ENCODE data around the gene PITPNC1. TPM values are rescaled to one million over a fixed set of nuclear protein-coding genes. Genes with fewer than 3 reads are reported as not detected.

PITPNC1 gene
- polyA plus RNA-seq, 1 of the 3 experiments (the other 2 are of a cell fraction): 18.4 TPM

- Histone ChIP-seq H3K36me3 (replicated peaks in 1 of 2; ENCODE audit: control insufficient read depth in 1 of 2, insufficient read depth in 2 of 2, low read length in 1 of 2) (no peaks in the 10 kb centered on the region), H3K27me3 (ENCODE audit: insufficient read depth) (no peaks in the 10 kb centered on the region), H3K4me1 (ENCODE audit: control insufficient read depth in 1 of 2, insufficient read depth in 2 of 2, low read depth in 1 of 2, low read length in 1 of 2) (peaks cover 0 to 3% of the 10 kb centered on the region in 2 experiments; a peak in 1 of 4 replicates), H3K9ac (no peak overlapping the region), H4K20me1 (ENCODE audit: insufficient read depth) (no peaks in the 10 kb centered on the region), H3K4me3 (ENCODE audit: low read depth in 2 of 2, low read length in 1 of 2) (no peak overlapping the region), H3K9me2 (no peaks in the 10 kb centered on the region), H3K4me2 (no peak overlapping the region), H2AFZ (ENCODE audit: low read depth) (no peak overlapping the region), H3F3A (replicated peaks; ENCODE audit: insufficient read depth) (no peaks in the 10 kb centered on the region), H3K27ac (ENCODE audit: low read depth in 2 of 2, low read length in 1 of 2) (no peak overlapping the region), H3K9me3 (no peaks in the 10 kb centered on the region), H3K79me2 (ENCODE audit: insufficient read depth) (no peaks in the 10 kb centered on the region)
- ChIA-PET POLR2A (no interaction called here), CTCF (interaction anchor here (0.7 to 1.4 kb wide), 5 partner anchors 8 to 241 kb away, joined by 3 to 5 read pairs (median 3); no protein-coding TSS in a partner anchor)
- WGBS (ENCODE audit: low lambda C conversion rate): 96% methylated on average over 7 of the region's 7 CpGs
- TF ChIP-seq, protein P1, sequence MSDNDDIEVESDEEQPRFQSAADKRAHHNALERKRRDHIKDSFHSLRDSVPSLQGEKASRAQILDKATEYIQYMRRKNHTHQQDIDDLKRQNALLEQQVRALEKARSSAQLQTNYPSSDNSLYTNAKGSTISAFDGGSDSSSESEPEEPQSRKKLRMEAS (IDR thresholded peaks at IDR 0.05; ENCODE audit: low read depth): no peak
- TF ChIP-seq CTCF (IDR thresholded peaks at IDR 0.05) (no peak), TAF1 (IDR thresholded peaks at IDR 0.05; ENCODE audit: borderline replicate concordance, low read depth, low read length) (no peak)
- TF ChIP-seq, protein P2, sequence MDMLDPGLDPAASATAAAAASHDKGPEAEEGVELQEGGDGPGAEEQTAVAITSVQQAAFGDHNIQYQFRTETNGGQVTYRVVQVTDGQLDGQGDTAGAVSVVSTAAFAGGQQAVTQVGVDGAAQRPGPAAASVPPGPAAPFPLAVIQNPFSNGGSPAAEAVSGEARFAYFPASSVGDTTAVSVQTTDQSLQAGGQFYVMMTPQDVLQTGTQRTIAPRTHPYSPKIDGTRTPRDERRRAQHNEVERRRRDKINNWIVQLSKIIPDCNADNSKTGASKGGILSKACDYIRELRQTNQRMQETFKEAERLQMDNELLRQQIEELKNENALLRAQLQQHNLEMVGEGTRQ (IDR thresholded peaks at IDR 0.05; ENCODE audit: borderline replicate concordance, low read depth, low read length): no peak
- no peak for DNase-seq
Observed at GRCh38 chr17:67615736-67616135, 238.7 kb downstream of the PITPNC1 start.

- no peak for DNase-seq
- H3F3A ChIP-seq (replicated peaks; ENCODE audit: insufficient read depth): no peaks in the 10 kb centered on the region
- WGBS (ENCODE audit: low lambda C conversion rate): 86% methylated on average over 4 of the region's 4 CpGs
- H3K4me2 ChIP-seq: no peak overlapping the region
- no peaks in the 10 kb centered on the region for H3K9me3 ChIP-seq
- TF ChIP-seq EP300 (IDR thresholded peaks at IDR 0.05; ENCODE audit: borderline replicate concordance in 1 of 2, low read depth in 1 of 2, low read length in 1 of 2) (no peak), RXRA (IDR thresholded peaks at IDR 0.05; ENCODE audit: borderline replicate concordance, low read depth) (no peak), NFIC (IDR thresholded peaks at IDR 0.05; ENCODE audit: borderline replicate concordance) (no peak), USF1 (IDR thresholded peaks at IDR 0.05; ENCODE audit: borderline replicate concordance, low read depth) (no peak), NRF1 (IDR thresholded peaks at IDR 0.05; ENCODE audit: low read depth, low read length) (no peak), TAF1 (IDR thresholded peaks at IDR 0.05; ENCODE audit: borderline replicate concordance, low read depth, low read length) (no peak), SIN3A (IDR thresholded peaks at IDR 0.05; ENCODE audit: borderline replicate concordance, low read depth, low read length) (no peak), FOXJ3 (CRISPR knock-in tag; IDR thresholded peaks at IDR 0.05) (no peak)
- TF ChIP-seq, protein P2 (IDR thresholded peaks at IDR 0.05; ENCODE audit: borderline replicate concordance, low read depth, low read length): no peak
- TF ChIP-seq, protein P1 (IDR thresholded peaks at IDR 0.05; ENCODE audit: low read depth): no peak
- CTCF ChIA-PET: interaction anchor here (0.7 kb wide), 1 partner anchor 9 kb away, joined by 3 read pairs; no protein-coding TSS in a partner anchor
- POLR2A ChIA-PET: no interaction called here
- H3K79me2 ChIP-seq (ENCODE audit: insufficient read depth): no peaks in the 10 kb centered on the region
- no peaks in the 10 kb centered on the region for H3K9me2 ChIP-seq
- no peak overlapping the region for H3K27ac ChIP-seq (ENCODE audit: low read depth in 2 of 2, low read length in 1 of 2)
- H2AFZ ChIP-seq (ENCODE audit: low read depth): no peak overlapping the region
- no peak overlapping the region for H3K9ac ChIP-seq
- no peaks in the 10 kb centered on the region for H3K36me3 ChIP-seq (replicated peaks in 1 of 2; ENCODE audit: control insufficient read depth in 1 of 2, insufficient read depth in 2 of 2, low read length in 1 of 2)
- H3K4me1 ChIP-seq (ENCODE audit: control insufficient read depth in 1 of 2, insufficient read depth in 2 of 2, low read depth in 1 of 2, low read length in 1 of 2): peaks cover 0 to 3% of the 10 kb centered on the region in 2 experiments; a peak in 1 of 4 replicates
- H3K27me3 ChIP-seq (ENCODE audit: insufficient read depth): no peaks in the 10 kb centered on the region
- H3K4me3 ChIP-seq (ENCODE audit: low read depth in 2 of 2, low read length in 1 of 2): no peak overlapping the region
- H4K20me1 ChIP-seq (ENCODE audit: insufficient read depth): no peaks in the 10 kb centered on the region
Observed at GRCh38 chr17:67617304-67617899, 240.3 kb downstream of the PITPNC1 start.
